ENCODE measurements around the gene MXD3.

DNA sequence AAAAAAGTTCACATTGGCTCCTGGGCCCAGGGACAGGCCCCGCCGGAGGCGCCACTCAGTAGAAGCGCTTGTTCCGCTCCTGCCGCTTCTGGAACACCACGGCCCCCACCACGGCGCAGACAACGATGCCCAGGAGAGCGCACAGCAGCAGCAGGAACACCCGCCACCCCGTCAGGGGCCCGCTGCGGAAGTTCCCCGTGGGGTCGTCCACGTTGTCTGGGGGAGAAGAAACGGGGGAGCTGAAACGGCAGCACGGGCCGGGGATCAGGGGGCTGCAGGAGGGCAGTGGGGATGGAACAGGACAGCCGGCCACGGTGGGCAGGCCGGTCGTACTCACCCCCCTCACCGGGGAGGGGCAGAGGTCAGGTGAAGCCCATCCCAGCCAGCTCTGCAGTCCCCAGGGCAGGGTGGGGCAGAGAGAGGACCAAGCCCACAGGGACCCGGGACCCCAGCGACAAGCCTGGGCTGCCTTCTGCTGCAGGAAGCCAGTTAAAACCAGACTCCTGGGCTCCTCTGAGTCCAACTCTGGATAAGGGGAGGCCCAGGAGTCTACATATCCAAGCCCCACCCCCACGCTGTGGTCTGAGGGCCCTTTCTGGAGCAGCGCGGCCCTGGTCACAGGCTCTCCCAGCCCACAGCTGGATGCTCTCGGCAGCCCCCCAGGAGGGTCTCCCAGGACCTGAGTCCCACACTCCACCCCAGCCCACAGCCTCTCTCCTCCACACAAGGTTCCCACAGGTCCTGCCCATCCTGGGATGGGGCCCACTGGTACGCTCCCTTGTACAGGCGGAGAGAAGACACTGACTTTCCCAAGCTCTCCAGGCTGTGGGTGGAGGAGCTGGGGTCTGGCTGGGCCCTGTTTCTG is 20.6 kb upstream of the MXD3 start:
- TF ChIP-seq POLR2AphosphoS5 (IDR thresholded peaks at IDR 0.05), result no peak
- no peak for TF ChIP-seq POLR2A (IDR thresholded peaks at IDR 0.05)
- no peak for TF ChIP-seq CTCF (IDR thresholded peaks at IDR 0.05)
- no peak for TF ChIP-seq EP300 (IDR thresholded peaks at IDR 0.05; ENCODE audit: low read depth)
